ENCODE data around the gene SLC38A8.

DNA sequence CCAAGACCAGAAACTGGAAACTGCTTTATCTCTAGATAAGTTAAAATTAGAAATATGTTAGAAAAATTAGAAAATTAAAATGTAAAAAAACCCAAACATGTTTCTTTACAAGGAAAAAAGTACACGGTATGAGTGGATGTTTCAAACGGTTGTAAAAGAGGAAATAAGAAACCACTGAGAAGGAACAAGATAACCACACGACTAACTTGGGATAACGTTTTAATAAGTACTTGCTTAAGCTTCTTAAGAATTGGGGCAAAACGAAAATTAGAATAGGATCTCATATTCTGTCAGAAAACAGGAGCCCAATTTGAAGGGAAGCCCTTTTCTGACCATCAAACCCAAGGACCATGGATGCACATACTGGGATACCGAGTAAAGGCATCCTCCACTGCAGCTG lies 43.2 kb upstream of the SLC38A8 start:
- TF ChIP-seq, protein P1, sequence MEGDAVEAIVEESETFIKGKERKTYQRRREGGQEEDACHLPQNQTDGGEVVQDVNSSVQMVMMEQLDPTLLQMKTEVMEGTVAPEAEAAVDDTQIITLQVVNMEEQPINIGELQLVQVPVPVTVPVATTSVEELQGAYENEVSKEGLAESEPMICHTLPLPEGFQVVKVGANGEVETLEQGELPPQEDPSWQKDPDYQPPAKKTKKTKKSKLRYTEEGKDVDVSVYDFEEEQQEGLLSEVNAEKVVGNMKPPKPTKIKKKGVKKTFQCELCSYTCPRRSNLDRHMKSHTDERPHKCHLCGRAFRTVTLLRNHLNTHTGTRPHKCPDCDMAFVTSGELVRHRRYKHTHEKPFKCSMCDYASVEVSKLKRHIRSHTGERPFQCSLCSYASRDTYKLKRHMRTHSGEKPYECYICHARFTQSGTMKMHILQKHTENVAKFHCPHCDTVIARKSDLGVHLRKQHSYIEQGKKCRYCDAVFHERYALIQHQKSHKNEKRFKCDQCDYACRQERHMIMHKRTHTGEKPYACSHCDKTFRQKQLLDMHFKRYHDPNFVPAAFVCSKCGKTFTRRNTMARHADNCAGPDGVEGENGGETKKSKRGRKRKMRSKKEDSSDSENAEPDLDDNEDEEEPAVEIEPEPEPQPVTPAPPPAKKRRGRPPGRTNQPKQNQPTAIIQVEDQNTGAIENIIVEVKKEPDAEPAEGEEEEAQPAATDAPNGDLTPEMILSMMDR (IDR thresholded peaks at IDR 0.05) = no peak
- TF ChIP-seq POLR2A (IDR thresholded peaks at IDR 0.05) = no peak
